Neural cell (in vitro differentiated cells): Measurements from ENCODE around the gene DARS1. TPM values are rescaled to one million over a fixed set of nuclear protein-coding genes. Genes with fewer than 3 reads are reported as not detected.

Experiments
- H2AFZ ChIP-seq: fragments of 200-600, 300-800 bp; sonication (generic), shearing (Covaris generic); 2 replicates; pipeline ENCODE4 v1.6.0; 2014; ENCODE audit warnings: low read depth, mild to moderate bottlenecking, antibody characterized with exemption, low read length, moderate library complexity
- H3F3A ChIP-seq: fragments of 200-600 bp; shearing (Covaris generic); 2 replicates; pipeline ENCODE4 v1.6.1; 2016; ENCODE audit warnings: mild to moderate bottlenecking, moderate library complexity, mixed read lengths, antibody characterized with exemption, low read length; ENCODE audit not compliant: insufficient read depth, poor library complexity, severe bottlenecking
- H3K27ac ChIP-seq: fragments of 200-600, 300-800 bp; sonication (generic), shearing (Covaris generic); 2 replicates; pipeline ENCODE4 v1.5.1; 2014; ENCODE audit warnings: mild to moderate bottlenecking, low read length, moderate library complexity
- H3K27me3 ChIP-seq: fragments of 300-800, 200-600 bp; sonication (generic), shearing (Covaris generic); 2 replicates; pipeline ENCODE4 v1.6.0; 2014; ENCODE audit warnings: mild to moderate bottlenecking, low read depth, low read length, moderate library complexity; ENCODE audit not compliant: insufficient read depth
- H3K36me3 ChIP-seq: fragments of 300-800, 200-600 bp; sonication (generic), shearing (Covaris generic); 2 replicates; pipeline ENCODE4 v1.5.1; 2014; ENCODE audit warnings: mild to moderate bottlenecking, antibody characterized with exemption, low read length, moderate library complexity; ENCODE audit not compliant: insufficient read depth
- H3K4me2 ChIP-seq: fragments of 300-800, 200-600 bp; sonication (generic), shearing (Covaris generic); 2 replicates; pipeline ENCODE4 v1.6.0; 2014; ENCODE audit warnings: mild to moderate bottlenecking, low read length
- H3K4me3 ChIP-seq: fragments of 300-800, 200-600 bp; sonication (generic), shearing (Covaris generic); 2 replicates; pipeline ENCODE4 v1.5.1; 2014; ENCODE audit warnings: mild to moderate bottlenecking, low read length, moderate library complexity
- H3K79me2 ChIP-seq: fragments of 200-600 bp; shearing (Covaris generic); replicated peaks from 2 replicates; pipeline ENCODE4 v1.6.0; 2014; ENCODE audit warnings: mild to moderate bottlenecking, low read length, moderate library complexity; ENCODE audit not compliant: insufficient read depth
- H3K9ac ChIP-seq: fragments of 300-800, 200-600 bp; sonication (generic), shearing (Covaris generic); 2 replicates; pipeline ENCODE4 v1.6.1; 2016; ENCODE audit warnings: mild to moderate bottlenecking, low read length, mixed read lengths
- H3K9me2 ChIP-seq: fragments of 200-600 bp; shearing (Covaris generic); 2 replicates; pipeline ENCODE4 v1.6.1; 2016; ENCODE audit warnings: mild to moderate bottlenecking, low read length, mixed read lengths; ENCODE audit not compliant: insufficient read depth
- H3K9me3 ChIP-seq: fragments of 200-600, 300-800 bp; sonication (generic), shearing (Covaris generic); 2 replicates; pipeline ENCODE4 v1.6.1; 2016; ENCODE audit warnings: mild to moderate bottlenecking, mixed run types, low read length, moderate library complexity, mixed read lengths
- H4K20me1 ChIP-seq: fragments of 200-600 bp; shearing (Covaris generic); 2 replicates; pipeline ENCODE4 v1.6.1; 2016; ENCODE audit warnings: mild to moderate bottlenecking, mixed run types; ENCODE audit not compliant: insufficient read depth
- EP300 ChIP-seq: fragments of 450-650 bp; conservative IDR thresholded peaks from 2 replicates; pipeline ENCODE4 v1.6.1; 2014; ENCODE audit warnings: antibody characterized with exemption, mild to moderate bottlenecking, moderate library complexity; ENCODE audit not compliant: poor library complexity, severe bottlenecking
- EZH2 ChIP-seq: fragments of 200-600, 300-800 bp; shearing (Covaris generic), sonication (generic); IDR thresholded peaks from 2 replicates; pipeline ENCODE4 v1.6.1; 2014; ENCODE audit warnings: antibody characterized with exemption, low read length, borderline replicate concordance, mild to moderate bottlenecking; ENCODE audit not compliant: insufficient read depth, poor library complexity, severe bottlenecking
- MXI1 ChIP-seq: fragments of 450-650 bp; conservative IDR thresholded peaks from 2 replicates; pipeline ENCODE4 v1.6.1; 2014; ENCODE audit warnings: antibody characterized with exemption, mild to moderate bottlenecking; ENCODE audit not compliant: poor library complexity, severe bottlenecking
- POLR2AphosphoS5 ChIP-seq: IDR thresholded peaks from 2 replicates; pipeline ENCODE4 v1.6.1; 2012
- RAD21 ChIP-seq: fragments of 450-650 bp; conservative IDR thresholded peaks from 2 replicates; pipeline ENCODE4 v1.6.1; 2014; ENCODE audit warnings: antibody characterized with exemption, mild to moderate bottlenecking, moderate library complexity
- SMC3 ChIP-seq: fragments of 450-650 bp; conservative IDR thresholded peaks from 2 replicates; pipeline ENCODE4 v1.6.1; 2014; ENCODE audit warnings: antibody characterized with exemption, mild to moderate bottlenecking, moderate library complexity; ENCODE audit not compliant: poor library complexity
- TAF1 ChIP-seq: IDR thresholded peaks from 2 replicates; pipeline ENCODE4 v1.6.1; 2012; ENCODE audit warnings: low read depth
- polyA plus RNA-seq: library from polyadenylated mRNA; depleted of rRNA; stranded (reverse); fragments of >200 nt; gene quantifications from 2 replicates; pipeline ENCODE4 v1.2.3, GENCODE V29; 2014
- TF ChIP-seq, protein P1 (sequence below): IDR thresholded peaks from 2 replicates; pipeline ENCODE4 v1.6.1; 2012; ENCODE audit warnings: borderline replicate concordance
- TF ChIP-seq, protein P2 (sequence below): fragments of 450-650 bp; IDR thresholded peaks from 2 replicates; pipeline ENCODE4 v1.5.1; 2014; ENCODE audit warnings: antibody characterized with exemption, mild to moderate bottlenecking, moderate library complexity; ENCODE audit not compliant: poor library complexity, severe bottlenecking

DARS1 gene
- polyA plus RNA-seq, 1 donor from 2014 or later = 37.9 TPM

GRCh38 chr2:135998879-135999278 is 13.5 kb upstream of the DARS1 start:
- no peaks in the 10 kb centered on the region for H4K20me1 ChIP-seq
- H3K9ac ChIP-seq = no peak overlapping the region
- H3K79me2 ChIP-seq = no peaks in the 10 kb centered on the region
- H3K4me3 ChIP-seq = no peak overlapping the region
- H3K9me2 ChIP-seq = no peaks in the 10 kb centered on the region
- H2AFZ ChIP-seq = no peak overlapping the region
- H3K27me3 ChIP-seq = no peaks in the 10 kb centered on the region
- H3K36me3 ChIP-seq = no peaks in the 10 kb centered on the region
- H3K27ac ChIP-seq = no peak overlapping the region
- TF ChIP-seq POLR2AphosphoS5 = no peak
- TF ChIP-seq TAF1 = no peak
- TF ChIP-seq, protein P1, sequence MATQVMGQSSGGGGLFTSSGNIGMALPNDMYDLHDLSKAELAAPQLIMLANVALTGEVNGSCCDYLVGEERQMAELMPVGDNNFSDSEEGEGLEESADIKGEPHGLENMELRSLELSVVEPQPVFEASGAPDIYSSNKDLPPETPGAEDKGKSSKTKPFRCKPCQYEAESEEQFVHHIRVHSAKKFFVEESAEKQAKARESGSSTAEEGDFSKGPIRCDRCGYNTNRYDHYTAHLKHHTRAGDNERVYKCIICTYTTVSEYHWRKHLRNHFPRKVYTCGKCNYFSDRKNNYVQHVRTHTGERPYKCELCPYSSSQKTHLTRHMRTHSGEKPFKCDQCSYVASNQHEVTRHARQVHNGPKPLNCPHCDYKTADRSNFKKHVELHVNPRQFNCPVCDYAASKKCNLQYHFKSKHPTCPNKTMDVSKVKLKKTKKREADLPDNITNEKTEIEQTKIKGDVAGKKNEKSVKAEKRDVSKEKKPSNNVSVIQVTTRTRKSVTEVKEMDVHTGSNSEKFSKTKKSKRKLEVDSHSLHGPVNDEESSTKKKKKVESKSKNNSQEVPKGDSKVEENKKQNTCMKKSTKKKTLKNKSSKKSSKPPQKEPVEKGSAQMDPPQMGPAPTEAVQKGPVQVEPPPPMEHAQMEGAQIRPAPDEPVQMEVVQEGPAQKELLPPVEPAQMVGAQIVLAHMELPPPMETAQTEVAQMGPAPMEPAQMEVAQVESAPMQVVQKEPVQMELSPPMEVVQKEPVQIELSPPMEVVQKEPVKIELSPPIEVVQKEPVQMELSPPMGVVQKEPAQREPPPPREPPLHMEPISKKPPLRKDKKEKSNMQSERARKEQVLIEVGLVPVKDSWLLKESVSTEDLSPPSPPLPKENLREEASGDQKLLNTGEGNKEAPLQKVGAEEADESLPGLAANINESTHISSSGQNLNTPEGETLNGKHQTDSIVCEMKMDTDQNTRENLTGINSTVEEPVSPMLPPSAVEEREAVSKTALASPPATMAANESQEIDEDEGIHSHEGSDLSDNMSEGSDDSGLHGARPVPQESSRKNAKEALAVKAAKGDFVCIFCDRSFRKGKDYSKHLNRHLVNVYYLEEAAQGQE = no peak
- TF ChIP-seq, protein P2, sequence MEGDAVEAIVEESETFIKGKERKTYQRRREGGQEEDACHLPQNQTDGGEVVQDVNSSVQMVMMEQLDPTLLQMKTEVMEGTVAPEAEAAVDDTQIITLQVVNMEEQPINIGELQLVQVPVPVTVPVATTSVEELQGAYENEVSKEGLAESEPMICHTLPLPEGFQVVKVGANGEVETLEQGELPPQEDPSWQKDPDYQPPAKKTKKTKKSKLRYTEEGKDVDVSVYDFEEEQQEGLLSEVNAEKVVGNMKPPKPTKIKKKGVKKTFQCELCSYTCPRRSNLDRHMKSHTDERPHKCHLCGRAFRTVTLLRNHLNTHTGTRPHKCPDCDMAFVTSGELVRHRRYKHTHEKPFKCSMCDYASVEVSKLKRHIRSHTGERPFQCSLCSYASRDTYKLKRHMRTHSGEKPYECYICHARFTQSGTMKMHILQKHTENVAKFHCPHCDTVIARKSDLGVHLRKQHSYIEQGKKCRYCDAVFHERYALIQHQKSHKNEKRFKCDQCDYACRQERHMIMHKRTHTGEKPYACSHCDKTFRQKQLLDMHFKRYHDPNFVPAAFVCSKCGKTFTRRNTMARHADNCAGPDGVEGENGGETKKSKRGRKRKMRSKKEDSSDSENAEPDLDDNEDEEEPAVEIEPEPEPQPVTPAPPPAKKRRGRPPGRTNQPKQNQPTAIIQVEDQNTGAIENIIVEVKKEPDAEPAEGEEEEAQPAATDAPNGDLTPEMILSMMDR = no peak
- TF ChIP-seq EZH2 = no peak
- TF ChIP-seq SMC3 = no peak
- H3K4me2 ChIP-seq = no peak overlapping the region
- H3K9me3 ChIP-seq = no peaks in the 10 kb centered on the region
- H3F3A ChIP-seq = no peaks in the 10 kb centered on the region

- H3K9me2 ChIP-seq = no peaks in the 10 kb centered on the region
- H3K9me3 ChIP-seq = no peaks in the 10 kb centered on the region
- no peak overlapping the region for H3K27ac ChIP-seq
- no peaks in the 10 kb centered on the region for H4K20me1 ChIP-seq
- H3K4me2 ChIP-seq = no peak overlapping the region
- H3K36me3 ChIP-seq = no peaks in the 10 kb centered on the region
- H3F3A ChIP-seq = no peaks in the 10 kb centered on the region
- no peaks in the 10 kb centered on the region for H3K27me3 ChIP-seq
- no peak for TF ChIP-seq POLR2AphosphoS5
- TF ChIP-seq EP300 = no peak
- TF ChIP-seq TAF1 = no peak
- TF ChIP-seq, protein P2 = no peak
- TF ChIP-seq EZH2 = no peak
- TF ChIP-seq, protein P1 = no peak
- TF ChIP-seq MXI1 = no peak
- TF ChIP-seq RAD21 = peak; percentile 21
- no peak for TF ChIP-seq SMC3
- no peak overlapping the region for H2AFZ ChIP-seq
- no peak overlapping the region for H3K9ac ChIP-seq
- H3K79me2 ChIP-seq = no peaks in the 10 kb centered on the region
- no peak overlapping the region for H3K4me3 ChIP-seq
Observed at GRCh38 chr2:135997380-135997779, 12.0 kb upstream of the DARS1 start.
